ENCODE measurements around the gene TNP1. TPM values are rescaled to one million over a fixed set of nuclear protein-coding genes. Genes with fewer than 3 reads are reported as not detected.

TNP1 gene
- total and polyA plus RNA-seq, 2 experiments from 2014 or later, result not detected

GRCh38 chr2:216882876-216883275 is 23.0 kb upstream of the TNP1 start:
- no peak for TF ChIP-seq CTCF (IDR thresholded peaks at IDR 0.05; ENCODE audit: low read depth, low read length)
- Histone ChIP-seq H3K4me1 (ENCODE audit: low read depth) (peaks cover 12% of the 10 kb centered on the region), H3K27ac (no peak overlapping the region), H3K27me3 (no peaks in the 10 kb centered on the region), H3K4me3 (no peak overlapping the region), H3K36me3 (no peaks in the 10 kb centered on the region), H3K9me3 (ENCODE audit: low read depth) (no peaks in the 10 kb centered on the region)
- peak in 1 of 2 donors; percentile 35 for DNase-seq (ENCODE audit: low read depth in 1 of 2, low spot score in 1 of 2)

DNA sequence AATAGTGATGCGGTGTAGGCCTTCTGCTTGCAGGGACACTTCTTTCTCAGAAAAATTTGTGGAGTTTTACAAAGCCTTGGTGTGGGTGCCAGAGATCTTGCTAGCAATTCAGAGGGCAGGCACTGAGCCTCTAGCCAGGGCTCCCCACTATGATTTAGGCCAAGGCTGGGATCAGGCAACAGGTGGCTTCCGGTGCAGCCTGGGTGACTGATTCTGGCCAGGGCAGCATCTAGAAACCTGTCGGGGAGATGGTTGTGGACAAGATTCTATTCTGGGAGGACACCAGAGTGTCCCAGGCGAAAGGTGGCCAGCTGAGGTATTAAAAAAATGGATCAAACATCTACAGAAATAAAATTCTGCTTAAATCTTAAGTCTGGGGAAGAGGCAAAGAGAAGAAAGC is 21.5 kb upstream of the TNP1 start:
- Histone ChIP-seq H3K27me3 (no peaks in the 10 kb centered on the region), H3K9me3 (ENCODE audit: low read depth) (no peaks in the 10 kb centered on the region), H3K4me1 (ENCODE audit: low read depth) (peaks cover 3% of the 10 kb centered on the region), H3K27ac (no peak overlapping the region), H3K4me3 (no peak overlapping the region), H3K36me3 (no peaks in the 10 kb centered on the region)
- no peak for TF ChIP-seq CTCF (IDR thresholded peaks at IDR 0.05; ENCODE audit: low read depth, low read length)
- DNase-seq (ENCODE audit: low read depth in 1 of 2, low spot score in 1 of 2), result no peak

DNA sequence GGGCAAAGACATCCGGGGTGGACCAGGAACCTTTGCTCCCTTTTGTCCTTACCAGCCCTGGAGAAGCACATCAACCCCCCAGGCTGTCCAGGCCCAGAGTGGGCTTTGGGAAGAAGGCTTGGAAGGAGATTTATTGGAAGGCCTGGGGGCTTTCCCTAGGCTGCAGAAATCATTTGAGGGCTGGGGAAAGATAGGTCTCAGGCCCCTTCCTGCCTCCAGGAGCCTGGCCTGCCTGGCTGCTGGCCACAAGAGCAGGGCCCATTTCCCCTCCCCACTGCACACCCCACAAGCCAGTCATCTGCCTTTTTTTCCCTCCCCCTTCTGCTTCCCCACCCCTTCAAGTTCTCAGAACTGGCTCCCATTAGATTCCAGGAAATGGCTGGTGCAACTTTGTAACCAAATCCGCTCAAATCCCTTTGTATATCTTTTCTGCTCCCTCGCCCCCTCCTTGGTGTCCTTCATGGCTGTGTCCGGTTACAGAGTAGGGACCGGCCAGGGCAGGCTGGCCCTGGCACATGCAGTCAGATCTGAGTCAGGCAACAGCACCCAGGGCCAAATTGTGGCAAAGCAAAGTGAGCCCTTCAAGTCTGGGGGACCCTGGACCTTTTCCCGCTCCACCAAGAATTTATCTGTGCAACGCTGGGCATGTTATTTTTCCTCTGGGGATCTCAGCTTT is 20.8 kb upstream of the TNP1 start:
- no peak for TF ChIP-seq CTCF (IDR thresholded peaks at IDR 0.05; ENCODE audit: low read depth, low read length)
- H3K27ac ChIP-seq, result no peak overlapping the region
- DNase-seq (ENCODE audit: low read depth in 1 of 2, low spot score in 1 of 2), result peak in 1 of 2 donors; percentile 9
- no peaks in the 10 kb centered on the region for H3K9me3 ChIP-seq (ENCODE audit: low read depth)
- H3K36me3 ChIP-seq, result no peaks in the 10 kb centered on the region
- H3K27me3 ChIP-seq, result no peaks in the 10 kb centered on the region
- peaks cover 3% of the 10 kb centered on the region for H3K4me1 ChIP-seq (ENCODE audit: low read depth)
- H3K4me3 ChIP-seq, result no peak overlapping the region

DNA sequence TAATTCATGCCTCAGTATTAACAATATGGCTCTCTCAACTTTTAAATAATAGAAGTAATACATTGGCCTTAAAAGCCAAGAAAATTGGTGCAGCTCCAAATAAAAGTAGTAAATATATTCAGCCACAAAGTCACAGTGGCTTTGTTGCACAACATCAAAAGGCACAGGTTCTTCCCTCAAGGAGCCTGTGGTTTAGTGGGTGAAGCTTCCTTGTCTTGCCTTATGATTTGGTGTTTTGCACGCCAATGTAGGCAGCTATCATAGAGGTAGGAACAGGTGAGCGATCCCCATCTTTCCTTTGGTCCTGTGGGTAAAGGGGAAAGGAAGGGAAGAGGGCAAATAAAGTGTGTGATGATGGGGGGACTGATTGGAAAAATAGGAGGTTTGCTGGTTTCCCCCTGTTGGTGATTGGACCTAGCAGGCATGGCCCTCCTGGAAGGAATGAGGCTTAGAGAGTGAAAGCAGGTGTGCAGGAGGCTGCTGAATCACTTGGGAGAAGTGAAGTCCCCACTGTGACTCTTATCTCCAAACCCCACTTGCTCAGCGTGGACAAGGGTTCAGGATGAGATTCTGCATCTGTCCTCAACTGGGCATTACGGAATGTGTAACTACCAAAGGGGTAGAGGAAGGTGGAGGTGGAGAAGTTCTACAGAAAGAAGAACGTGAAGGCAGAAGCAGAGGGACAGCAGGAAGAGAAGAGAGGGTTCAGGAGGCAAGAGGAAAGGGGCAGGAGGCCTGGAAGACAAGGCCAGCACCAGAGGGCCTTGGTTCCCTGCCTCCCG is 20.1 kb upstream of the TNP1 start:
- no peak for TF ChIP-seq CTCF (IDR thresholded peaks at IDR 0.05; ENCODE audit: low read depth, low read length)

DNA sequence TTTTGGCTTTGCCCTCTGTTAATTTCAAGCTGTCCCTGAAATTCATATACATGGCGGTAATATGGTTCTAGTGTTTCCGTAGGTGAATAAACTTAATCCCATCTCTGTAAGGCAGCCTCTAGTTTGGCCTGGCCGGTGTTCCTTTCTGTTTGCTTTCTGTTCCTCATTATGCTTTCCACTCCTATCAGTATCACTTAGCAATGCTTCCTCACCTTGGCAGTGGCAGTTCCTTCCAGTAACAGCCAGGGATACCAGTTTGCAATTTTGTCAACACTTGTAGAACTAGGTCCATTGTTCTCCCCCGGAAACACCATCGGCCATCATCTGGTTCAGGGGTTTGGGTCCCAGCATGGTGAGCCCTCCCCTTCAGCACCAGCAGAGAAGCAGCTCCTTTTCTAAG is 18.2 kb upstream of the TNP1 start:
- no peak overlapping the region for H3K27ac ChIP-seq
- H3K36me3 ChIP-seq, result no peaks in the 10 kb centered on the region
- H3K4me3 ChIP-seq, result no peak overlapping the region
- no peaks in the 10 kb centered on the region for H3K27me3 ChIP-seq
- no peak for TF ChIP-seq CTCF (IDR thresholded peaks at IDR 0.05; ENCODE audit: low read depth, low read length)
- peaks cover under 1% of the 10 kb centered on the region for H3K4me1 ChIP-seq (ENCODE audit: low read depth)
- no peaks in the 10 kb centered on the region for H3K9me3 ChIP-seq (ENCODE audit: low read depth)
- DNase-seq (ENCODE audit: low read depth in 1 of 2, low spot score in 1 of 2), result no peak

More for the DNA sequence above, 20.1 kb upstream of the TNP1 start:
- H3K9me3 ChIP-seq (ENCODE audit: low read depth), result no peaks in the 10 kb centered on the region
- H3K4me3 ChIP-seq, result no peak overlapping the region
- H3K27me3 ChIP-seq, result no peaks in the 10 kb centered on the region
- DNase-seq (ENCODE audit: low read depth in 1 of 2, low spot score in 1 of 2), result no peak
- no peak overlapping the region for H3K27ac ChIP-seq
- H3K4me1 ChIP-seq (ENCODE audit: low read depth), result peaks cover 3% of the 10 kb centered on the region
- no peaks in the 10 kb centered on the region for H3K36me3 ChIP-seq

Data from cardiac muscle cell (in vitro differentiated cells and primary cell).